ENCODE results near the gene SHANK3.
A peak's percentile ranks its signal among the peaks of the same experiment; 100 is the strongest.
"Not testable (repeated sequence)": the region's sequence is repeated elsewhere in the genome, so short reads cannot be mapped to it uniquely, and the experiment has no call there.

The SHANK3 gene

GRCh38 chr22:50640857-50641647 lies 31.6 kb upstream of the SHANK3 start:
- DNase-seq (ENCODE audit: insufficient read length, low spot score) = no peak
- FAIRE-seq = no peak
- TF ChIP-seq CTCF (IDR thresholded peaks at IDR 0.05; ENCODE audit: insufficient read depth, missing control alignments) = no peak

GRCh38 chr22:50641696-50642607 lies 30.7 kb upstream of the SHANK3 start:
- peak; percentile 15 for TF ChIP-seq CTCF (IDR thresholded peaks at IDR 0.05; ENCODE audit: insufficient read depth, missing control alignments)
- no peak for FAIRE-seq
- DNase-seq (ENCODE audit: insufficient read length, low spot score) = no peak

GRCh38 chr22:50643021-50643820 lies 29.4 kb upstream of the SHANK3 start:
- not testable (repeated sequence) for DNase-seq (ENCODE audit: insufficient read length, low spot score); FAIRE-seq

GRCh38 chr22:50643821-50644101 lies 28.9 kb upstream of the SHANK3 start:
- not testable (repeated sequence) for DNase-seq (ENCODE audit: insufficient read length, low spot score); FAIRE-seq

- FAIRE-seq (no peak), DNase-seq (ENCODE audit: insufficient read length, low spot score) (no peak)
- TF ChIP-seq CTCF (IDR thresholded peaks at IDR 0.05; ENCODE audit: insufficient read depth, missing control alignments) = no peak
Observed at GRCh38 chr22:50653256-50653655, 19.4 kb upstream of the SHANK3 start.

- not testable (repeated sequence) for FAIRE-seq; DNase-seq (ENCODE audit: insufficient read length, low spot score)
Observed at GRCh38 chr22:50654664-50655063, 18.0 kb upstream of the SHANK3 start.

- no peak for FAIRE-seq
- DNase-seq (ENCODE audit: insufficient read length, low spot score) = no peak
- TF ChIP-seq CTCF (IDR thresholded peaks at IDR 0.05; ENCODE audit: insufficient read depth, missing control alignments) = no peak
Observed at GRCh38 chr22:50656122-50657070, 16.2 kb upstream of the SHANK3 start.

GRCh38 chr22:50657925-50658324 lies 14.7 kb upstream of the SHANK3 start:
- DNase-seq (ENCODE audit: insufficient read length, low spot score) = no peak
- TF ChIP-seq CTCF (IDR thresholded peaks at IDR 0.05; ENCODE audit: insufficient read depth, missing control alignments) = no peak
- FAIRE-seq = no peak

GRCh38 chr22:50659711-50660110 lies 12.9 kb upstream of the SHANK3 start:
- FAIRE-seq; DNase-seq (ENCODE audit: insufficient read length, low spot score): not testable (repeated sequence)
